Transverse colon (tissue), 4 donors: ENCODE measurements around the gene ARHGEF4.

ENCODE experiments used
- CTCF ChIP-seq, 5 experiments: fragments of 200-600 bp in 3 of 5; fragments of 450-650 bp in 2 of 5; sonication (generic) in 3 of 5; IDR thresholded peaks; 1 replicate in 2 of 5; 2 replicates in 3 of 5; pipeline ENCODE4 v1.5.1; 2016 to 2017; ENCODE audit warnings: antibody characterized with exemption in 5 of 5, inconsistent platforms in 3 of 5, mild to moderate bottlenecking in 2 of 5, moderate library complexity in 1 of 5
- POLR2AphosphoS5 ChIP-seq, 3 donors: sonication (generic); formaldehyde crosslinking; IDR thresholded peaks; one replicate each; pipeline ENCODE4 v1.6.1; 2016; ENCODE audit warnings: antibody characterized with exemption in 3 of 3

- no peak for TF ChIP-seq CTCF (IDR thresholded peaks at IDR 0.05)
- no peak for TF ChIP-seq POLR2AphosphoS5 (IDR thresholded peaks at IDR 0.05)
These were observed 1.3 kb downstream of the ARHGEF4 start for GRCh38 chr2:130837811-130838565.
